OCI-M2 (cell line): ENCODE measurements around the gene MSI2.

Experiments used
- DNase-seq: peaks from one replicate; lab custom pipeline; 2025; ENCODE audit not compliant: unreplicated experiment; lab: John Stamatoyannopoulos, UW

The MSI2 gene

GRCh38 chr17:57408071-57408811 is 151.9 kb downstream of the MSI2 start:
- DNase-seq = no peak

- no peak for DNase-seq
Observed at GRCh38 chr17:57410169-57410568, 153.8 kb downstream of the MSI2 start.

GRCh38 chr17:57412520-57413096 is 156.3 kb downstream of the MSI2 start:
- DNase-seq = no peak

DNA sequence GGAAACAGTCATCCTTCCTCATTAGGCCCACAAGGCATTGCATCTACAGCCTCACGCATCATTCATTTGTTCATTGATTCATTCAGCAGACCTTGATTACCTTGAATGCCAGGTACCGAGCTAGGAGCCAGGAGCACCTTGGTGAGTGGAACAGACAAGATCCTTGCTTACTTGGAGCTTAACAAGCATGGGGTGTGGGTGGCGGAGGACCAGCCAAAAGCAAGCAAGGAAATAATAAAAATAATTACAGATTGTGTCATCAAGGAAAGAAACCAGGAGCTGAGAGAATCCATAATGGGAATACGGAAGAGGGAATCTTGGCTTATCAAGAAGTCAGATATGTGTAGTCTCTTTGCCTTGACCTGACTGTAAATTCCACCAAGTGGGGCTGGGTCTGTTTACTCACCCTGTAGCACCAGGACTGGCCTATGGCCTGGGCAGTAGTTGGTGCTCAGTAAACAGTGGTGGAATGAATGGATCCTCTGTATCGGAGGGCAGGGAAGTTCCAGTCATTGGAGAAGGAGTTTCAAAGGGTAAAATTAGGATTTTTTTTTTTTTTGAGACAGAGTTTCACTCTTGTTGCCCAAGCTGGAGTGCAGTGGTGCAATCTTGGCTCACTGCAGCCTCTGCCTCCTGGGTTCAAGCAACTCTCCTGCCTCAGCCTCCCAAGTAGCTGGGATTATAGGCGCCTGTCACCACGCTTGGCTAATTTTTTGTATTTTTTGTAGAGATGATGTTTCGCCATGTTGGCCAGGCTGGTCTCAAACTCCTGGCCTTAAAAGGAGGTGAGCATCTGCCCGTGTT is 157.7 kb downstream of the MSI2 start:
- no peak for DNase-seq

- DNase-seq = no peak
Observed at GRCh38 chr17:57415751-57416207, 159.5 kb downstream of the MSI2 start.

DNA sequence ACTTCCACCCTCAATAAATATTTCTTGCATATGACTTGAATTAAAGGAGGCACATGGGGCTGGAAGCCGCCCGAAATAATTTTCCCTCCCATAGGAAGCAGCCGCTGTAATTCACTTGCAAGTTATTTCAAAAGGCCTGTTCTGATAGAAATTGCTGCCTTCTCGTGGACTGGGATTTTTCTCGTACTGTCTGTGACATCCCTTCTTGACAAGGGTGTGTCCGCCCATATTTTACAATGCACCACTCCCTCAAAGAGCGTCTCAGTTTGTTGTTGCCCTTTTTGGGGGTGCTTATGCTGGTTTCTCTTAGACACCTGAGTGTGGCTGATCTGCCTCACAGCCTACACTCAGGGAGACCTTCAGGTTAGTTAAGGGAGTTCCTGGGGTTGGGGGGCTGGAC is 160.0 kb downstream of the MSI2 start:
- no peak for DNase-seq

DNA sequence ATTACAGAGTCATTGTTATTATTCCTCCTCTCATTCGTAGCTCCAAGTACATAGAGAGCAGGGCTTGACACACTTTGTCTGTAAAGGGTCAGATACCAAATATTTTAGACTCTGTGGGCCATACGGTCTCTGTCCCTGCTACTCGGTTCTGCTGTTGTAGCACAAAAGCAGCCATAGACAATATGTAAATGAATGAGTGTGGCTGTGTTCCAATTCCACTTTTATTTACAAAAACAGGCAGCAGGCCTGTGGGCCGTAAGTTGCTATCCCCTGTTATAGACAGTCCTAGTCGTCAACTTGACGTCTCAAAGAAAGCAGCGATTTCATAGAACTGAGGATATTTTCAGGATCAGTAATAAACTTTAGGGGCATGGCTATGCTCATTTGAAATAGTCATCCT is 161.6 kb downstream of the MSI2 start:
- DNase-seq = no peak

DNA sequence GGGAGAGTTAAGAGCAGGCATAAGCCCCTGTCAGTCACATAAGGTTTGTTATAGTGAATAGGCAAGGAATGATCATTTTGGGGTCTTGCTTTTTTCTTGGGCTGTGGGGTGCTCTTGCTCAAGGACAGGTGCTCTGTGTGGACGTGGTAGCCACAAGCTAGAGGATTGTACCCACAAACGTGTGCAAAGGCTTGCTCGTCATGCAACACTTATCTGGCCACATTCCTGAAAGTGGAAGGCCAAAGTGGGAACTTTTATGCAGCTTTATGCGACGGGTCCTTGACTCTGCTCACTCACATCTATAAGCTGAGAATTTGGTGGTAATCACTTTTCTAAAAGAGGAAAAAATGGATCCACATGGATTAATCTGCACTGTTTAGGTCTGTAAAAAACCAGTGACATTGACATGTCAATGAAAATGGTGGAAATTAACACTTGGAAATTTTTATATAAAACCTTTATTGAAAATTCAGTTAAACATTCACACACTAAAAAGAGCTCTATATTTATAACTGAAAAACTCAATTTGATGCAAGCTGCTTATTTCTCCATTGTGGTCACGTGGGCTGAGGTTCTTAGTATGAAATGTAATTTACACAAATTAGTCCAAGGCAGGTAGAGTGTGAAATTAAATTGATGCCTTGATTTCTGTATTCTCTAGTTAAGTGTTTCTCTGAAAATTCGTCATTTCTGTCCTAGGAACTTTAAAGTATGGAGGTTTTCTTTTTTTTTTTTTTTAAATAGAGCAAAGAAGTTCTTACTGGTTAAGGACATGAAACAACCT is 162.3 kb downstream of the MSI2 start:
- no peak for DNase-seq

- DNase-seq = no peak
Observed at GRCh38 chr17:57419940-57420550, 163.7 kb downstream of the MSI2 start.

- no peak for DNase-seq
Observed at GRCh38 chr17:57420734-57421717, 164.7 kb downstream of the MSI2 start.

DNA sequence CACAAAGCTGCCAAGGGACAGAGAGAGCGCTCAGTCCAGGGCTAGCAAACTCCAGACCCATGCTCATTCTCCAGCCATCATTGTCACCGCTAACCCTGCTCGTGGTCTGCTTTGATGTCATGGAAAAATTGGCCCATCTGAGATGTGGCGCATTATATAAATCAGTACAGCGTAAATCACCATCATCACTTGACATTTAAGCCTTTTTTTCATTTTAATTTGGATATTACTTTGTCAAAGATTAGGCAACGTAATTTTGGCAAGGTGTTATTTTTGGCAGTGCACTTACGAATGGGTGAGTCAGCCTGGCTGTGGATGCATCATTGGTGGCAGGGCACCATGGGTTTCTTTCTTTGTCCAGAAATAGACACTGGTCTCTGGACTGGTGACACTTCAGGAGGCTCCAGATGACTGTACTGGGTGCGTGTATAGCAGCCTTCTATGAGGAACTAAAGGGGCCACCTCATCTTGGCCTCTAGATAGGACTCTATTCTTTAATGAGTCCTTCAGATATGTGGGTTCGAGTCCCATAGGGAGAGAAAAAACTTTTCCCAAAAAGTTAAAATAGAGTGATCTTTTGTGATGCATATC is 166.3 kb downstream of the MSI2 start:
- no peak for DNase-seq

- DNase-seq = no peak
Observed at GRCh38 chr17:57423541-57423940, 167.2 kb downstream of the MSI2 start.

DNA sequence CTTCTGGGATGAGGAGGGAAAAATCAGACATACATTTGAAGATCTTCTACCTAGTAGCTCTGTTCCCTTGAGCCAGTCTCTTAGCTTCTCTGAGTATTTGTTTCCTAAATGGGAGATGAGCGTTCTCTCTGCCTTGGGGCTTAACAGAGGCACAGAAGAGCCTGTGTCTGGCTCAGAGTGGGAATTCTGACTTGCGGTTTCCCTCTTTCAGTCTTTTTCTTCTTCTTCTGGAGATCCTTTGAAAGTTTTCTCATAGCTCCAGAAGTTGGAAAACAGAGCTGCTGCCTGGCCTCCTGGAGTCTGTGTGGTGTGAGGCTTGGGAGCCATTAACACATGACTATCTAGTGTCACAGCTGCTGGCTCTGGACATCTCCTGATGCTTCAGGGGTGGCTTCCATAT is 167.9 kb downstream of the MSI2 start:
- DNase-seq = no peak

GRCh38 chr17:57424777-57425188 is 168.5 kb downstream of the MSI2 start:
- no peak for DNase-seq

- no peak for DNase-seq
Observed at GRCh38 chr17:57425431-57425830, 169.1 kb downstream of the MSI2 start.

- DNase-seq = no peak
Observed at GRCh38 chr17:57425903-57426880, 169.9 kb downstream of the MSI2 start.

GRCh38 chr17:57429966-57430365 is 173.6 kb downstream of the MSI2 start:
- DNase-seq = no peak

DNA sequence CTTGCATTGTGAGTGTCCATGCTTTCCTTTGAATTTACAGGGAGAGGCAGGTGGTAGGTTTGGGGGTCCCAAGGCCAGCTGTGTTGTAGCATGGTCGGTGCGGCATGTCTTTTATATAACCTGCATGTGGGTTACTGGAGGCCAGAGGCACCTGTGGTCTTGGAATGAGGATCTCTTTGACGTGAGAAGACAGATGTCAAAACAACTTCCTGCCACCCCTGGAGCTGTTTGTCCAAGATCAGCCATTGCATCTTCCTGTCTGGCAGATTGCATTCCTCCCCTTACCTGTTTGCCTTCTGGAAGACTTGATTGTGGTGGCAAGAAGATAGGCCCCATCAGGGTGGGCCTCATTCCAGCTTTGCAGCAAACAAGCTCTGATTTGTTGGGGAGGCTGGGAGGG is 175.1 kb downstream of the MSI2 start:
- no peak for DNase-seq
